A549 (cell line): ENCODE results near the gene CCP110. TPM values are rescaled to one million over a fixed set of nuclear protein-coding genes. Genes with fewer than 3 reads are reported as not detected.

Experiments
- ATAC-seq, 2 experiments: fragments of 200-7000 bp in 1 of 2; fragments of >200 bp in 1 of 2; cut with Nextera tagmentation in 1 of 2; cut with Tn5 transposase in 1 of 2; 3 replicates each; pipeline versions ENCODE4 v1.8.0 to v1.9.1; 2018 to 2020; ENCODE audit warnings: mild to moderate bottlenecking in 1 of 2, moderate library complexity in 1 of 2
- CTCF ChIA-PET: fragments of 300-600 bp; sonication (Branson Sonifier 250); formaldehyde crosslinking; extraction: SDS; loops from one replicate; lab custom pipeline; 2021; ENCODE audit warnings: antibody characterized with exemption, inconsistent platforms; lab: Yijun Ruan, JAX
- POLR2A ChIA-PET: fragments of 350-600 bp; formaldehyde crosslinking; extraction: SDS; loops from one replicate; lab custom pipeline; 2021; ENCODE audit warnings: antibody characterized with exemption, inconsistent platforms; lab: Yijun Ruan, JAX
- DNase-seq, 2 experiments: peaks; one replicate each; pipeline versions ENCODE4 v3.0.0 to v3.0.0-alpha.2; 2011 to 2016; ENCODE audit warnings: low read depth in 1 of 2, low spot score in 1 of 2
- FAIRE-seq: peaks from 2 replicates; lab custom pipeline; 2011; peaks lifted over from hg19 to GRCh38; lab: Jason Lieb, UNC
- H3K27ac ChIP-seq, 2 experiments: fragments of >200 bp; sonication (Bioruptor Twin); formaldehyde crosslinking; 3 replicates each; pipeline ENCODE4 v1.5.1; 2016 to 2017
- H3K4me1 ChIP-seq: fragments of >200 bp; sonication (Bioruptor Twin); formaldehyde crosslinking; 3 replicates; pipeline ENCODE4 v1.6.1; 2016
- H3K4me2 ChIP-seq: fragments of >200 bp; sonication (Bioruptor Twin); formaldehyde crosslinking; 3 replicates; pipeline ENCODE4 v1.6.1; 2016
- H3K4me3 ChIP-seq: fragments of >200 bp; sonication (Bioruptor Twin); formaldehyde crosslinking; 3 replicates; pipeline ENCODE4 v1.5.1; 2016
- H3K9me3 ChIP-seq: fragments of >200 bp; sonication (Bioruptor Twin); formaldehyde crosslinking; 3 replicates; pipeline ENCODE4 v1.6.1; 2016
- CBX2 ChIP-seq: fragments of 200-600 bp; sonication (generic); IDR thresholded peaks from 2 replicates; pipeline ENCODE4 v1.6.1; 2016; ENCODE audit warnings: low read depth, mild to moderate bottlenecking, borderline replicate concordance
- CHD2 ChIP-seq: fragments of 150-350 bp; IDR thresholded peaks from 2 replicates; pipeline ENCODE4 v1.6.1; 2014; ENCODE audit warnings: low read length; ENCODE audit not compliant: partially characterized antibody
- CTCF ChIP-seq: fragments of >200 bp; sonication (Bioruptor Twin); formaldehyde crosslinking; IDR thresholded peaks from 3 replicates; pipeline ENCODE4 v1.5.1; 2016
- EHF ChIP-seq: fragments of 250-450 bp; sonication (Bioruptor Pico); IDR thresholded peaks from 2 replicates; pipeline ENCODE4 v1.5.0; 2020; ENCODE audit warnings: mild to moderate bottlenecking
- EHMT2 ChIP-seq: fragments of 200-600 bp; sonication (generic); IDR thresholded peaks from 2 replicates; pipeline ENCODE4 v1.6.1; 2016; ENCODE audit warnings: antibody characterized with exemption, low read depth, mild to moderate bottlenecking, moderate library complexity
- EP300 ChIP-seq, 2 experiments: fragments of >200 bp; sonication (Bioruptor Twin); formaldehyde crosslinking; IDR thresholded peaks; 2 replicates in 1 of 2; 3 replicates in 1 of 2; pipeline ENCODE4 v1.6.1; 2016 to 2017
- ESRRA ChIP-seq: fragments of 150-350 bp; IDR thresholded peaks from 2 replicates; pipeline ENCODE4 v1.6.1; 2014; ENCODE audit warnings: mild to moderate bottlenecking, low read length, borderline replicate concordance
- FOSB ChIP-seq: fragments of 250-450 bp; sonication (Bioruptor Pico); IDR thresholded peaks from 2 replicates; pipeline ENCODE4 v1.5.0; 2020; ENCODE audit warnings: mild to moderate bottlenecking, moderate library complexity
- FOXS1 ChIP-seq: fragments of 250-450 bp; sonication (Bioruptor Pico); IDR thresholded peaks from 2 replicates; pipeline ENCODE4 v1.5.0; 2020; ENCODE audit warnings: mild to moderate bottlenecking, moderate library complexity
- HEYL ChIP-seq: fragments of 250-450 bp; sonication (Bioruptor Pico); IDR thresholded peaks from 2 replicates; pipeline ENCODE4 v1.8.0; 2021; ENCODE audit warnings: mild to moderate bottlenecking, moderate library complexity
- HMGXB4 ChIP-seq: fragments of 250-450 bp; sonication (Bioruptor Pico); IDR thresholded peaks from 2 replicates; pipeline ENCODE4 v1.5.0; 2021; ENCODE audit warnings: mild to moderate bottlenecking, moderate library complexity, borderline replicate concordance
- HOXA7 ChIP-seq: fragments of 250-450 bp; sonication (Bioruptor Pico); IDR thresholded peaks from 2 replicates; pipeline ENCODE4 v1.5.0; 2020; ENCODE audit warnings: mild to moderate bottlenecking, moderate library complexity
- HOXB13 ChIP-seq: fragments of 250-450 bp; sonication (Bioruptor Pico); IDR thresholded peaks from 2 replicates; pipeline ENCODE4 v1.5.0; 2020; ENCODE audit warnings: low read depth, mild to moderate bottlenecking, moderate library complexity
- HOXB5 ChIP-seq: fragments of 250-450 bp; sonication (Bioruptor Pico); IDR thresholded peaks from 2 replicates; pipeline ENCODE4 v1.5.0; 2020; ENCODE audit warnings: mild to moderate bottlenecking, moderate library complexity
- JUN ChIP-seq, 2 experiments: fragments of >200 bp; sonication (Bioruptor Twin); formaldehyde crosslinking; IDR thresholded peaks; 2 replicates in 1 of 2; 3 replicates in 1 of 2; pipeline ENCODE4 v1.6.1; 2016 to 2017
- KDM5A ChIP-seq: fragments of 200-600 bp; sonication (generic); IDR thresholded peaks from 2 replicates; pipeline ENCODE4 v1.6.1; 2016; ENCODE audit warnings: antibody characterized with exemption, mild to moderate bottlenecking
- MAFK ChIP-seq: fragments of 450-650 bp; IDR thresholded peaks from 2 replicates; pipeline ENCODE4 v1.6.1; 2014; ENCODE audit not compliant: partially characterized antibody
- MAX ChIP-seq: IDR thresholded peaks from 2 replicates; pipeline ENCODE4 v1.6.1; 2012
- MAZ ChIP-seq: fragments of 150-350 bp; IDR thresholded peaks from 2 replicates; pipeline ENCODE4 v1.6.1; 2014; ENCODE audit warnings: antibody characterized with exemption, low read depth, low read length, borderline replicate concordance
- PBX3 ChIP-seq: IDR thresholded peaks from 2 replicates; pipeline ENCODE4 v1.6.1; 2012
- POLR2A ChIP-seq: IDR thresholded peaks from 2 replicates; pipeline ENCODE4 v1.6.1; 2012; ENCODE audit warnings: mild to moderate bottlenecking, low read length
- POLR2AphosphoS2 ChIP-seq: conservative IDR thresholded peaks from 2 replicates; pipeline ENCODE4 v1.6.1; 2012; ENCODE audit warnings: low read length, improper control_type of control experiment, inconsistent platforms
- RAD21 ChIP-seq, 2 experiments: fragments of >200 bp in 1 of 2; sonication (Bioruptor Twin) in 1 of 2; formaldehyde crosslinking in 1 of 2; IDR thresholded peaks in 1 of 2; conservative IDR thresholded peaks in 1 of 2; 2 replicates in 1 of 2; 3 replicates in 1 of 2; pipeline ENCODE4 v1.6.1; 2012 to 2018; ENCODE audit warnings: inconsistent platforms in 1 of 2
- RARB ChIP-seq: fragments of 250-450 bp; sonication (Bioruptor Pico); IDR thresholded peaks from 2 replicates; pipeline ENCODE4 v1.8.0; 2021; ENCODE audit warnings: mild to moderate bottlenecking, moderate library complexity
- RCOR1 ChIP-seq: fragments of 150-350 bp; IDR thresholded peaks from 2 replicates; pipeline ENCODE4 v1.6.1; 2014; ENCODE audit warnings: antibody characterized with exemption, low read length, low read depth
- RFX5 ChIP-seq: fragments of 450-650 bp; IDR thresholded peaks from 2 replicates; pipeline ENCODE4 v1.7.1; 2014; ENCODE audit warnings: antibody characterized with exemption, mild to moderate bottlenecking, moderate library complexity
- SMC3 ChIP-seq: fragments of >200 bp; sonication (Bioruptor Twin); formaldehyde crosslinking; IDR thresholded peaks from 3 replicates; pipeline ENCODE4 v1.6.1; 2018; ENCODE audit warnings: inconsistent platforms
- TFCP2L1 ChIP-seq: fragments of 250-450 bp; sonication (Bioruptor Pico); IDR thresholded peaks from 2 replicates; pipeline ENCODE4 v1.5.0; 2021; ENCODE audit warnings: mild to moderate bottlenecking
- USF2 ChIP-seq: fragments of 450-650 bp; IDR thresholded peaks from 2 replicates; pipeline ENCODE4 v1.6.1; 2014; ENCODE audit warnings: antibody characterized with exemption
- ZC3H11A ChIP-seq: fragments of 450-650 bp; IDR thresholded peaks from 2 replicates; pipeline ENCODE4 v1.6.1; 2014; ENCODE audit warnings: antibody characterized with exemption, mild to moderate bottlenecking
- ZFP36 ChIP-seq: fragments of 450-650 bp; IDR thresholded peaks from 2 replicates; pipeline ENCODE4 v1.6.1; 2014; ENCODE audit warnings: borderline replicate concordance; ENCODE audit not compliant: partially characterized antibody
- ZSCAN20 ChIP-seq: fragments of 250-450 bp; sonication (Bioruptor Pico); IDR thresholded peaks from 2 replicates; pipeline ENCODE4 v1.8.0; 2022; ENCODE audit warnings: mild to moderate bottlenecking, moderate library complexity
- WGBS: methylation state at CpG from one replicate; pipeline ENCODE4 v1.1.6; 2017; ENCODE audit errors: missing lambda C conversion rate; 5-methylcytosine and 5-hydroxymethylcytosine counted together
- polyA plus RNA-seq, 4 experiments: library from polyadenylated mRNA; depleted of rRNA in 3 of 4; stranded (reverse); fragments of >200 nt; fragmentation: RNase III in 1 of 4; extraction: RNeasy Plus Mini Kit Qiagen cat#74134 plus additional on column Dnase treatment in 1 of 4; gene quantifications; 2 replicates in 3 of 4; 3 replicates in 1 of 4; pipeline ENCODE4 v1.2.3, GENCODE V29; 2011 to 2017
- TF ChIP-seq, protein P1 (sequence below): fragments of >200 bp; sonication (Bioruptor Twin); formaldehyde crosslinking; IDR thresholded peaks from 2 replicates; pipeline ENCODE4 v1.6.1; 2016
- TF ChIP-seq, protein P2 (sequence below): fragments of 250-450 bp; sonication (Bioruptor Pico); IDR thresholded peaks from 2 replicates; pipeline ENCODE4 v1.5.0; 2020; ENCODE audit warnings: low read depth, mild to moderate bottlenecking, moderate library complexity

The CCP110 gene
- polyA plus RNA-seq, 2 of the 4 experiments (the other 2 are of a cell fraction) = 11.3 to 15.3 TPM

- under 1% methylated on average over 37 of the region's 53 CpGs for WGBS
- DNase-seq = peak; percentile 98 to 99
- Histone ChIP-seq H3K4me3 (peak within 1 kb of the TSS; percentile 89), H3K4me2 (peak within 1 kb of the TSS; percentile 84), H3K4me1 (peaks cover 10% of the 10 kb centered on the region; the same call in 1 of the 3 replicates), H3K27ac (peak within 1 kb of the TSS; percentile 91 to 93), H3K9me3 (no peaks in the 10 kb centered on the region)
- ChIA-PET CTCF (interaction anchor here (0.6 to 4.6 kb wide), 35 partner anchors 10 to 829 kb away, joined by 3 to 26 read pairs (median 4); partner anchors contain the start of gene CCP110), POLR2A (interaction anchor here (0.7 to 1.9 kb wide), 15 partner anchors 10 to 754 kb away, joined by 3 to 15 read pairs (median 3); partner anchors contain the start of genes ARL6IP1, CCP110, GDE1 and IQCK)
- ATAC-seq = peak; percentile 97 to 99
- peak; percentile 32 for FAIRE-seq
- TF ChIP-seq CHD2 (no peak), MAX (peak; percentile 89), RAD21 (conservative IDR thresholded peaks at IDR 0.05 in 1 of 2, IDR thresholded peaks at IDR 0.05 in 1 of 2) (peak; percentile 44 to 48), ZC3H11A (no peak), TFCP2L1 (CRISPR knock-in tag) (no peak), POLR2AphosphoS2 (no peak), MAZ (no peak), HMGXB4 (CRISPR knock-in tag) (no peak), EHF (CRISPR knock-in tag) (no peak; the same call in 1 of the 2 replicates), HOXA7 (CRISPR knock-in tag) (no peak), PBX3 (peak; percentile 64; the same call in 1 of the 2 replicates), ZFP36 (no peak), KDM5A (peak; percentile 86), FOSB (no peak), JUN (IDR thresholded peaks at IDR 0.05) (peak; percentile 70 to 80; a peak in 4 of 5 replicates), EHMT2 (no peak), HOXB5 (no peak), RARB (CRISPR knock-in tag) (no peak), ZSCAN20 (CRISPR knock-in tag) (no peak; the same call in 1 of the 2 replicates), CBX2 (no peak), RFX5 (0 out of 2 replicates have a peak, but pooled peaks have one; percentile 44), POLR2A (peak; percentile 70), MAFK (peak; percentile 65), HEYL (CRISPR knock-in tag) (no peak), EP300 (IDR thresholded peaks at IDR 0.05) (no peak), CTCF (peak; percentile 78), FOXS1 (CRISPR knock-in tag) (no peak), ESRRA (no peak), HOXB13 (0 out of 2 replicates have a peak, but pooled peaks have one; percentile 48), SMC3 (peak; percentile 48), USF2 (peak; percentile 89), RCOR1 (no peak)
- TF ChIP-seq, protein P1, sequence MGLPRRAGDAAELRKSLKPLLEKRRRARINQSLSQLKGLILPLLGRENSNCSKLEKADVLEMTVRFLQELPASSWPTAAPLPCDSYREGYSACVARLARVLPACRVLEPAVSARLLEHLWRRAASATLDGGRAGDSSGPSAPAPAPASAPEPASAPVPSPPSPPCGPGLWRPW = no peak
- TF ChIP-seq, protein P2, sequence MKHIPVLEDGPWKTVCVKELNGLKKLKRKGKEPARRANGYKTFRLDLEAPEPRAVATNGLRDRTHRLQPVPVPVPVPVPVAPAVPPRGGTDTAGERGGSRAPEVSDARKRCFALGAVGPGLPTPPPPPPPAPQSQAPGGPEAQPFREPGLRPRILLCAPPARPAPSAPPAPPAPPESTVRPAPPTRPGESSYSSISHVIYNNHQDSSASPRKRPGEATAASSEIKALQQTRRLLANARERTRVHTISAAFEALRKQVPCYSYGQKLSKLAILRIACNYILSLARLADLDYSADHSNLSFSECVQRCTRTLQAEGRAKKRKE (CRISPR knock-in tag) = 0 out of 2 replicates have a peak, but pooled peaks have one; percentile 29
Observed at GRCh38 chr16:19555186-19555937, 31.6 kb downstream of the CCP110 start, which contains the start of gene VPS35L. VPS35L (plus strand) TSS chr16:19555703; CDS start chr16:19555730, 27 bp downstream.
